Measurements from ENCODE around the gene FAM181A.

FAM181A gene

GRCh38 chr14:93965287-93965821, 38.2 kb downstream of the FAM181A start:
- no peak for DNase-seq

- no peak for DNase-seq
Measured at GRCh38 chr14:93965946-93966474, 38.9 kb downstream of the FAM181A start.

GRCh38 chr14:93967637-93968250, 40.6 kb downstream of the FAM181A start:
- DNase-seq = no peak

- DNase-seq = no peak
Measured at GRCh38 chr14:93969082-93969828, 42.1 kb downstream of the FAM181A start.

- DNase-seq = peak; percentile 85
Measured at GRCh38 chr14:93970585-93970964, 43.4 kb downstream of the FAM181A start.

GRCh38 chr14:93970965-93971634, 44.0 kb downstream of the FAM181A start:
- DNase-seq = peak; percentile 69

- no peak for DNase-seq
Measured at GRCh38 chr14:93971635-93972027, 44.5 kb downstream of the FAM181A start.

- no peak for DNase-seq
Measured at GRCh38 chr14:93972618-93973205, 45.6 kb downstream of the FAM181A start.

GRCh38 chr14:93973607-93974006, 46.5 kb downstream of the FAM181A start:
- no peak for DNase-seq

GRCh38 chr14:93974299-93974698, 47.2 kb downstream of the FAM181A start:
- DNase-seq = no peak

GRCh38 chr14:93974833-93975232, 47.7 kb downstream of the FAM181A start:
- DNase-seq = no peak

GRCh38 chr14:93975791-93976476, 48.8 kb downstream of the FAM181A start:
- no peak for DNase-seq

- no peak for DNase-seq
Measured at GRCh38 chr14:93976477-93977057, 49.4 kb downstream of the FAM181A start, which contains the start of gene ASB2. ASB2 (minus strand) TSS chr14:93976570; CDS start chr14:93964539, 12,031 bp downstream.

- DNase-seq = no peak
Measured at GRCh38 chr14:93977171-93977570, 50.0 kb downstream of the FAM181A start.

GRCh38 chr14:93977790-93978581, 50.8 kb downstream of the FAM181A start:
- peak; percentile 81 for DNase-seq

- DNase-seq = no peak
Measured at GRCh38 chr14:93978735-93979134, 51.6 kb downstream of the FAM181A start.
